Endothelial cell of umbilical vein (primary cell): ENCODE measurements around the gene GJA1. TPM values are rescaled to one million over a fixed set of nuclear protein-coding genes. Genes with fewer than 3 reads are reported as not detected.

Source experiments
- BruUV-seq: library from RNA; stranded (reverse); fragments of 400-500 nt; replicated peaks from 2 replicates; lab custom pipeline; 2021; lab: Mats Ljungman, UMichigan
- CTCF ChIA-PET: fragments of 300-600, 350-600 bp; sonication (Branson Sonifier 250); formaldehyde crosslinking; loops from one replicate; lab custom pipeline; 2021; ENCODE audit warnings: antibody characterized with exemption, inconsistent platforms; lab: Charles Lee
- POLR2A ChIA-PET: fragments of 300-600, 350-600 bp; sonication (Branson Sonifier 250); formaldehyde crosslinking; loops from one replicate; lab custom pipeline; 2021; ENCODE audit warnings: antibody characterized with exemption, inconsistent platforms; lab: Charles Lee
- DNase-seq: peaks from one replicate; pipeline ENCODE4 v3.0.0-alpha.2; 2011; ENCODE audit warnings: low read depth, low spot score
- FAIRE-seq: peaks from 2 replicates; lab custom pipeline; 2011; peaks lifted over from hg19 to GRCh38; lab: Jason Lieb, UNC
- H2AFZ ChIP-seq: 2 replicates; pipeline ENCODE4 v1.6.0; 2012; ENCODE audit warnings: low read depth, low read length, control low read depth, inconsistent platforms
- H3K27ac ChIP-seq: 2 replicates; pipeline ENCODE4 v1.5.1; 2011; ENCODE audit warnings: low read depth, mild to moderate bottlenecking, control low read depth, low read length, moderate library complexity; ENCODE audit not compliant: insufficient read depth
- H3K27me3 ChIP-seq, 2 experiments: 2 replicates each; pipeline versions ENCODE4 v1.6.0 to v1.6.1; 2011; ENCODE audit warnings: low read length in 2 of 2, mixed read lengths in 1 of 2; ENCODE audit not compliant: control insufficient read depth in 2 of 2, insufficient read depth in 2 of 2
- H3K36me3 ChIP-seq, 2 experiments: 2 replicates in 1 of 2; 3 replicates in 1 of 2; pipeline ENCODE4 v1.5.1; 2011; ENCODE audit warnings: low read length in 2 of 2, mild to moderate bottlenecking in 1 of 2, moderate library complexity in 1 of 2; ENCODE audit not compliant: control insufficient read depth in 2 of 2, insufficient read depth in 2 of 2; ENCODE audit errors: extremely low read depth in 1 of 2
- H3K4me1 ChIP-seq: 3 replicates; pipeline ENCODE4 v1.5.1; 2011; ENCODE audit warnings: mild to moderate bottlenecking, low read length; ENCODE audit not compliant: control insufficient read depth, insufficient read depth; ENCODE audit errors: extremely low read depth
- H3K4me2 ChIP-seq: 2 replicates; pipeline ENCODE4 v1.6.1; 2011; ENCODE audit warnings: low read length, control low read depth, mixed read lengths; ENCODE audit not compliant: insufficient read depth
- H3K4me3 ChIP-seq, 3 experiments: fragments of 200-600 bp in 1 of 3; sonication (generic), shearing (Covaris generic) in 1 of 3; replicated peaks in 1 of 3; 2 replicates each; pipeline ENCODE4 v1.5.1; 2011 to 2016; ENCODE audit warnings: control low read depth in 3 of 3, low read length in 3 of 3, mild to moderate bottlenecking in 2 of 3, inconsistent platforms in 1 of 3, low read depth in 1 of 3, moderate library complexity in 1 of 3; ENCODE audit not compliant: insufficient read depth in 1 of 3
- H3K79me2 ChIP-seq: 2 replicates; pipeline ENCODE4 v1.6.0; 2012; ENCODE audit warnings: low read length, inconsistent platforms; ENCODE audit not compliant: control insufficient read depth, insufficient read depth
- H3K9ac ChIP-seq: replicated peaks from 2 replicates; pipeline ENCODE3; 2011; ENCODE audit warnings: low read length, control low read depth; ENCODE audit not compliant: insufficient read depth; ENCODE audit errors: extremely low read depth
- H3K9me1 ChIP-seq: replicated peaks from 3 replicates; pipeline ENCODE4 v1.6.0; 2011; ENCODE audit warnings: mild to moderate bottlenecking, low read length; ENCODE audit not compliant: control insufficient read depth, insufficient read depth; ENCODE audit errors: extremely low read depth
- H3K9me3 ChIP-seq: replicated peaks from 2 replicates; pipeline ENCODE4 v1.5.1; 2012; ENCODE audit warnings: low read length, inconsistent platforms; ENCODE audit not compliant: control insufficient read depth, insufficient read depth
- H4K20me1 ChIP-seq: replicated peaks from 2 replicates; pipeline ENCODE3; 2011; ENCODE audit warnings: mild to moderate bottlenecking, low read length; ENCODE audit not compliant: control insufficient read depth, insufficient read depth; ENCODE audit errors: extremely low read depth
- CTCF ChIP-seq, 2 donors: IDR thresholded peaks; 1 replicate in 1 of 2; 2 replicates in 1 of 2; pipeline ENCODE4 v1.5.1; 2011; ENCODE audit warnings: low read length in 2 of 2, mild to moderate bottlenecking in 2 of 2, moderate library complexity in 2 of 2, control low read depth in 1 of 2, inconsistent platforms in 1 of 2, low read depth in 1 of 2; ENCODE audit not compliant: insufficient read depth in 1 of 2; ENCODE audit errors: extremely low read depth in 1 of 2
- EZH2 ChIP-seq: IDR thresholded peaks from 2 replicates; pipeline ENCODE4 v1.6.1; 2012; ENCODE audit warnings: borderline replicate concordance, low read depth, mild to moderate bottlenecking, moderate library complexity, low read length, inconsistent platforms; ENCODE audit not compliant: severe bottlenecking
- FOS ChIP-seq: IDR thresholded peaks from 2 replicates; pipeline ENCODE4 v1.6.1; 2011; ENCODE audit warnings: mild to moderate bottlenecking, low read length, moderate library complexity, borderline replicate concordance; ENCODE audit not compliant: insufficient read depth
- GATA2 ChIP-seq: IDR thresholded peaks from 2 replicates; pipeline ENCODE4 v1.7.0; 2011; ENCODE audit warnings: low read depth, mild to moderate bottlenecking, moderate library complexity, mixed read lengths, low read length; ENCODE audit not compliant: insufficient read length, insufficient read depth
- JUN ChIP-seq: IDR thresholded peaks from 2 replicates; pipeline ENCODE4 v1.6.1; 2011; ENCODE audit warnings: borderline replicate concordance, low read depth; ENCODE audit not compliant: insufficient read length, insufficient read depth
- MYC ChIP-seq: IDR thresholded peaks from one replicate; pipeline ENCODE4 v1.6.1; 2011; ENCODE audit warnings: mild to moderate bottlenecking, low read depth, low read length
- POLR2A ChIP-seq: IDR thresholded peaks from 2 replicates; pipeline ENCODE4 v1.6.1; 2012; ENCODE audit warnings: low read depth, mild to moderate bottlenecking, control low read depth, low read length
- POLR2AphosphoS5 ChIP-seq: IDR thresholded peaks from 2 replicates; pipeline ENCODE4 v1.6.1; 2012; ENCODE audit warnings: low read depth, mild to moderate bottlenecking, control low read depth, low read length, moderate library complexity; ENCODE audit not compliant: insufficient read depth
- dilution Hi-C: fragments of 300-500 bp; cut with MboI; formaldehyde crosslinking; loops from one replicate; pipeline ENCODE4 v1.15.0; 2019; ENCODE audit warnings: low sequenced_read_pairs; ENCODE audit not compliant: extremely low pct_ligation_motif_present
- intact Hi-C: fragments of 100-400 bp; cut with micrococcal nuclease; formaldehyde crosslinking; loops from one replicate; pipeline ENCODE4 v1.10.0; 2022
- polyA plus RNA-seq, 4 experiments: library from polyadenylated mRNA; depleted of rRNA in 3 of 4; stranded (reverse) in 3 of 4; unstranded in 1 of 4; fragments of >200 nt; gene quantifications; 2 replicates each; pipeline versions ENCODE4 v1.2.1 to v1.2.3, GENCODE V29; 2011 to 2012; ENCODE audit warnings: missing spikeins in 1 of 4
- total RNA-seq: library from RNA; stranded (reverse); gene quantifications from 2 replicates; pipeline ENCODE4 v1.2.3, GENCODE V29; 2021
- TF ChIP-seq, protein P1 (sequence below): IDR thresholded peaks from 2 replicates; pipeline ENCODE4 v1.6.1; 2011; ENCODE audit not compliant: insufficient read depth, insufficient read length

The GJA1 gene
- total and polyA plus RNA-seq, 2 donors (not counting 3 experiments of a cell fraction or from before 2014, with no cell fraction given) = 185 to 235 TPM

GRCh38 chr6:121405306-121405705 is 30.1 kb upstream of the GJA1 start:
- no peak for DNase-seq
- H3K27me3 ChIP-seq = no peaks in the 10 kb centered on the region
- H4K20me1 ChIP-seq = no peaks in the 10 kb centered on the region
- H2AFZ ChIP-seq = no peak overlapping the region
- H3K9me1 ChIP-seq = no peaks in the 10 kb centered on the region
- H3K4me1 ChIP-seq = no peaks in the 10 kb centered on the region
- no TSS peak for BruUV-seq
- no peak overlapping the region for H3K4me2 ChIP-seq
- TF ChIP-seq EZH2 = no peak
- TF ChIP-seq MYC = no peak
- no peak for TF ChIP-seq POLR2AphosphoS5
- TF ChIP-seq, protein P1, sequence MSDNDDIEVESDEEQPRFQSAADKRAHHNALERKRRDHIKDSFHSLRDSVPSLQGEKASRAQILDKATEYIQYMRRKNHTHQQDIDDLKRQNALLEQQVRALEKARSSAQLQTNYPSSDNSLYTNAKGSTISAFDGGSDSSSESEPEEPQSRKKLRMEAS = no peak
- TF ChIP-seq FOS = no peak
- no peak for TF ChIP-seq CTCF (IDR thresholded peaks at IDR 0.05; ENCODE audit: extremely low read depth in 1 of 2, insufficient read depth in 1 of 2, low read depth in 1 of 2, low read length in 2 of 2)
- no peak for TF ChIP-seq GATA2
- TF ChIP-seq POLR2A = no peak
- no peak for TF ChIP-seq JUN
- H3K27ac ChIP-seq = no peak overlapping the region
- H3K9ac ChIP-seq = no peak overlapping the region
- POLR2A ChIA-PET = no interaction called here
- CTCF ChIA-PET = interaction anchor here (0.9 to 1.1 kb wide), 3 partner anchors 12 to 444 kb away, joined by 3 read pairs; no protein-coding TSS in a partner anchor
- no peaks in the 10 kb centered on the region for H3K9me3 ChIP-seq
- FAIRE-seq = no peak
- H3K4me3 ChIP-seq = no peak overlapping the region
- no peaks in the 10 kb centered on the region for H3K36me3 ChIP-seq
- no peaks in the 10 kb centered on the region for H3K79me2 ChIP-seq
- intact Hi-C loops (no loop called here), dilution Hi-C loops (no loop called here)
